ENCODE data around the gene CT45A9. TPM values are rescaled to one million over a fixed set of nuclear protein-coding genes. Genes with fewer than 3 reads are reported as not detected.
"Not testable (repeated sequence)": the region's sequence is repeated elsewhere in the genome, so short reads cannot be mapped to it uniquely, and the experiment has no call there.

Gene CT45A9
- total RNA-seq: not detected in 2 replicates

- intact Hi-C loops (cut with micrococcal nuclease): not testable (repeated sequence)
These were observed at the start of gene CT45A9 for GRCh38 chrX:135871712-135872111. Gene CT45A9, minus strand, starts transcription at chrX:135871812. Its CDS starts 3,751 bp downstream, at chrX:135868061.

GRCh38 chrX:135920516-135920915, 48.9 kb upstream of the CT45A9 start:
- intact Hi-C loops (cut with micrococcal nuclease): not testable (repeated sequence)

- intact Hi-C loops (cut with micrococcal nuclease): no loop called here
These were observed 42.8 kb upstream of the CT45A9 start for GRCh38 chrX:135914404-135914803.

- intact Hi-C loops (cut with micrococcal nuclease): no loop called here
These were observed 38.6 kb upstream of the CT45A9 start for GRCh38 chrX:135910251-135910650.

- intact Hi-C loops (cut with micrococcal nuclease): no loop called here
These were observed 21.7 kb upstream of the CT45A9 start, which contains the start of the genes CT45A10 and SAGE1 for GRCh38 chrX:135893294-135893817. Gene CT45A10, minus strand, starts transcription at chrX:135893444. Its CDS starts 8,100 bp downstream, at chrX:135885344. Gene SAGE1, plus strand, starts transcription at chrX:135893716. Its CDS starts 2,527 bp downstream, at chrX:135896243.

- intact Hi-C loops (cut with micrococcal nuclease): no loop called here
These were observed 21.2 kb upstream of the CT45A9 start for GRCh38 chrX:135892781-135893180.

- intact Hi-C loops (cut with micrococcal nuclease): no loop called here
These were observed 18.5 kb upstream of the CT45A9 start for GRCh38 chrX:135890087-135890585.

- intact Hi-C loops (cut with micrococcal nuclease): not testable (repeated sequence)
These were observed 17.4 kb upstream of the CT45A9 start for GRCh38 chrX:135888976-135889375.

GRCh38 chrX:135888230-135888629, 16.6 kb upstream of the CT45A9 start:
- intact Hi-C loops (cut with micrococcal nuclease): not testable (repeated sequence)

GRCh38 chrX:135882741-135883140, 11.1 kb upstream of the CT45A9 start:
- intact Hi-C loops (cut with micrococcal nuclease): not testable (repeated sequence)

- intact Hi-C loops (cut with micrococcal nuclease): not testable (repeated sequence)
These were observed 17.2 kb downstream of the CT45A9 start, which contains the start of gene CT45A8 for GRCh38 chrX:135854438-135854837. Gene CT45A8, minus strand, starts transcription at chrX:135854538. Its CDS starts 3,755 bp downstream, at chrX:135850783.

GRCh38 chrX:135837180-135837579, 34.4 kb downstream of the CT45A9 start, which contains the start of gene CT45A7:
Gene CT45A7, minus strand, starts transcription at chrX:135837280. Its CDS starts 3,747 bp downstream, at chrX:135833533.
- intact Hi-C loops (cut with micrococcal nuclease): not testable (repeated sequence)

- intact Hi-C loops (cut with micrococcal nuclease): not testable (repeated sequence)
These were observed 51.7 kb downstream of the CT45A9 start, which contains the start of gene CT45A2 for GRCh38 chrX:135819912-135820311. Gene CT45A2, minus strand, starts transcription at chrX:135820012. Its CDS starts 3,747 bp downstream, at chrX:135816265.

Other genes with a start within 250 kb of the CT45A9 start
- not detected in 2 replicates for gene CT45A1, start 158.2 kb downstream of the CT45A9 start, total RNA-seq
- gene CT45A3, start 103.6 kb downstream of the CT45A9 start, total RNA-seq: not detected in 2 replicates
- not detected in 2 replicates for gene CT45A5, start 86.3 kb downstream of the CT45A9 start, total RNA-seq
- gene CT45A6, start 69.0 kb downstream of the CT45A9 start, total RNA-seq: not detected in 2 replicates
- not detected in 2 replicates for gene CT45A2, start 51.8 kb downstream of the CT45A9 start, total RNA-seq
- gene CT45A7, start 34.5 kb downstream of the CT45A9 start, total RNA-seq: not detected in 2 replicates
- gene CT45A8, start 17.3 kb downstream of the CT45A9 start, total RNA-seq: not detected in 2 replicates
- not detected in 2 replicates for gene CT45A10, start 21.6 kb upstream of the CT45A9 start, total RNA-seq
- gene SAGE1, start 21.9 kb upstream of the CT45A9 start, total RNA-seq: not detected in 2 replicates
- 21.4 and 22.1 TPM in 2 replicates for gene MMGT1, start 102.2 kb upstream of the CT45A9 start, total RNA-seq
- gene SLC9A6, start 113.6 kb upstream of the CT45A9 start, total RNA-seq: 17.5 and 18.2 TPM in 2 replicates